Epidermal melanocyte (primary cell): Measurements from ENCODE around the gene MANBA.
"Not testable (repeated sequence)": the region's sequence is repeated elsewhere in the genome, so short reads cannot be mapped to it uniquely, and the experiment has no call there.

Source experiments
- DNase-seq: peaks from one replicate; pipeline ENCODE4 v3.0.0; 2011; ENCODE audit warnings: low spot score; ENCODE audit not compliant: insufficient read length

The MANBA gene

DNA sequence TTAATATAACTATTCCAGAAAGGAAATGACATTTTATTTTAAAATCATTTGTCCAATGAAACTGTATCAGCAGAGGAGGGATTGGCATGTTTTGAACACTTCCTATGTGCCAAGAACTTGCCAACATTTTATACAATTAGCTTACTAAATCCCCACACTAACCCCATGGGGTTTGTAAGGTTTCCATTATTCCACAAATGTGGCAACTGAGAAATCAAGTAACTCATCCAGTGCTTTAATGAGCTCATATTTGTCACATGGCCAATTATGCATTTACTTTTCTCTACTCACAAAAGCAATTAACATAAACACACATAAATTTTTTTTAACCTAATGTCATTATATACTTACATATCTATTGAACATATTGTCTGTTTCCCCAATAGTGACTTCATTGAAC is 37.3 kb downstream of the MANBA start:
- DNase-seq: no peak

DNA sequence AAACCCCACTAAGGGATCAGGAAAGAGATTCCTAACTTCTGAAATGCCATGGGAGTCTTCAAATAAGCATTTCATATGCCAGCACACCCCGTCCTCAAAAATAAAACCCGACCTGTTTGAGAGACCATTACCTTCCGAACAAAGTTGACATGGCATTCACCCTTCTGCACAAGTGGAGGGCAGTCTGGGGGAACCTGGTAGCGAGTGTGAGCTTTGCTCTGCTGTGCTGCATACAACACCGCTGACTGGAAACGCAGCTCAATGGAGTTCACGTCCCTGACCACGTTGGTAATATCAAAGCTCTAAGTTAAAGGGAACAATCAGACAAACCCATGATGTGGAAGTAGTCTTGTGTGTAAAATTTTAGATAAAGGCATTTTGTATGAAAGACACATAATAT is 38.0 kb downstream of the MANBA start:
- DNase-seq: no peak

DNA sequence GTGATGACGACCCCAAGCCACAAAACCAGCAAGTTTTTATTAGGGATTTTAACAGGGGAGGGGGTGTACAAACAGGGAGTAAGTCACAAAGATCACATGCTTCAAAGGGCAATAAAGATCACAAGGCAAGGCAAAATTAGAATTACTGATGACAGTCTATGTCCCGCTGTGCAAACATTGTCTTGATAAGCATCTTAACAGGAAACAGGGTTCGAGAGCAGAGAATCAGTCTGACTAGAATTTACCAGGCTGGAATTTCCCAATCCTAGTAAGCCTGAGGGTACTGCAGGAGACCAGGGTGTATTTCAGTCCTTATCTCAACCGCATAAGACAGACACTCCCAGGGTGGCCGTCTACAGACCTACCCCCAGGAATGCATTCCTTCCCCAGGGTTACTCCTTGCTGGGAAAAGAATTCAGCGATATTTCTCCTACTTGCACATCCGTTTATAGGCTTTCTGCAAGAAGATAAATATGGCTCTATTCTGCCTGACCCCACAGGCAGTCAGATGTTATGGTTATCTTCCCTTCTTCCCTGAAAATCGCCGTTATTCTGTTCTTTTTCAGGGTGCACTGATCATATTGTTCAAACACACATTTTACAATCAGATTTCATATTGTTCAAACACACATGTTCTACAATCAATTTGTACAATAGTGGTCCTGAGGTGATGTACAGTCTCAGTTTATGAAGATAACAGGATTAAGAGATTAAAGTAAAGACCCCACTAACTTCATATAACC is 41.8 kb downstream of the MANBA start:
- DNase-seq: not testable (repeated sequence)

DNA sequence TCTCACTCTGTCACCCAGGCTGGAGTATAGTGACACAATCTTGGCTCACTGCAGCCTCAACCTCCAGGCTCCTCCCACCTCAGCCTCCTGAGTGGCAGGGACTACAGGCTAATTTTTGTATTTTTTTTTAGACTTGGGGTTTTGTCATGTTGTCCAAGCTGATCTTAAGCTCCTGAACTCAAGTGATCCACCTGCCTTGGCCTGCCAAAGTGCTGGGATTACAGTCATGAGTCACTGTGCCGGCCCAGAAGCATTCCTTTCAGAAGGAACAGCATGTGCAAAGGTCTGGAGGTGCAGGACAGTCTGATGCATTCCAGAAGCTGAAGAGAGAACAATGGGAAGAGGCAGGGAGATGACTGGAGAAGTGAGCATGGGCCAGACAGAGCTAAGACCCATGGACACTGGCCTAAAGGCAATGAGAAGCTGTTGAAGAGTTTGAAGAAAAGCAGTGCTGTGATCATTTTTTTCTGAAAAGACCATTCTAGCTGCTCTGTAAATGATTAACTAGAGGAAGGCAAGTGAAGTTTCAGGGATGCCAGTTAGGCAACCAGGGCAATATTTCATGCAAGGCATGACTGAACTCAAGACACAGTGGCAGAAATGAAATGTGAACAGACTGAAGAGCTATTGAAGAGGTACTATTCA is 43.2 kb downstream of the MANBA start:
- DNase-seq: no peak

DNA sequence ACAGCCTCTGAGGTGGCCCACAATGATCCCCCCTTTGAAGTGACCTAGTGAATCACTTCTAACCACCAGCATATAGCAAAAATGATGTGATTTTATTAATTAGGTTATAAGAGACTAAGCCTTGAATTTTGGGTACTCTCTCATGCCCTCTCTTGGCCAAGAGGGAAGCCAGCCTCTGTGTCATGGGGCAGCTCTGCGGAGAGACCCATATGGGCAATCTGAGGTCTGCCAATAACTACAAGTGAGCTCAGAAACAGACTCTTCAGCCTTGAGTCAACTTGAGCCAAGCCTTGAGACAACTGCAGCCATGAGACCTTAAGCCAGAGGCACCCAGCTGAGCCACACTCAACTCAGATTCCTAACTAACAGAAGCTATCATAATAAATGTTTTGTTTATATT is 45.7 kb downstream of the MANBA start:
- no peak for DNase-seq

DNA sequence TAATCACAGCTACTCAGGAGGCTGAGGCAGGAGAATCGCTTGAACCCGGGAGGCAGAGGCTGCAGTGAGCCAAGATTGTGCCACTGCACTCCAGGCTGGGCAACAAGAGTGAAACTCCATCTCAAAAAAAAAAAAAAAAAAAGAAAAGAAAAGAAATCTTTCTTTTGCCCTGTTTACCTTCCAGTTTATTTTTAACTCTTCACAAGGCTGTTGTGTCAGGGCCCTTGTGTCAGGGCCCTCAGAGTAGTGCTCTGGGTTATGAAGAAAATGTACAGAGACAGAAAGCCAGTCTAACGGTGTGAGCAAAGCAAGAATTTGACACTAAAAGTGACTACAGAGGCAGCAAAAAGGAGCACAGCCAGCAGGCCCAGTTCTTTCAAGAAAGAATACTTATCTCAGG is 47.0 kb downstream of the MANBA start:
- not testable (repeated sequence) for DNase-seq

DNA sequence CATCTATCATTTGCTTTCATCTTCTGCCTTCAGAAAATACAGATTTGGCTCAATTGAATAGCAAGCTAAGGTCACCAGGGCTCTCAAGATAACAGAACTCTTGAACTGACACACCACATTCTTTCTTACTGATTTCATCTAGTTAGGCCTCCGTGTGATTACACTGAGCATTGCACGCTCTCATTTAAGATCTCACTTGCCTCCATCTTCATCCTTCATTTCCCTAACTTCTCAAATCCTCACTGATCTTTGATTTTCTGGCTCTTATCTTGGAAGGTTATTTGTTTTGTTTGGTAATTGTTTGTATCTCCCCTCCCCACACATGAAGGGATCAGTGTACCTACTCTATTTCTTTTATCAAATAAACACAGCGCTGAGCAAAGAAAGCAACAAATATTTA is 47.7 kb downstream of the MANBA start:
- no peak for DNase-seq

DNA sequence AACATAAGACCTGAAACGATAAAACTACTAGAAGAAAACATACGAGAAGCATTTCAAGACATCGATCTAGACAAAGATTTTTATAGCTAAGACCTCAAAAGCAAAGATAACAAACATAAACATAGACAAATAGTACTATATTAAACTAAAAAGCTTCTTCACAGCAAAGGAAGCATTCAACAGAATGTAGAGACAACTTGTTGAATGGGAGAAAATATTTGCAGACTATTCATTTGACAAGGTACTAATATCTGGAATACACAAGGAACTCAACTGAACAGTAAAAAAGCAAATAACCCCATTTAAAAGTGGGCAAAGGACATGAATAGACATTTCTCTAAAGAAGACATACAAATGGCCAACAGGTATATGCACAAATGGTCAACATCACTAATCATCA is 49.8 kb downstream of the MANBA start:
- DNase-seq: no peak

DNA sequence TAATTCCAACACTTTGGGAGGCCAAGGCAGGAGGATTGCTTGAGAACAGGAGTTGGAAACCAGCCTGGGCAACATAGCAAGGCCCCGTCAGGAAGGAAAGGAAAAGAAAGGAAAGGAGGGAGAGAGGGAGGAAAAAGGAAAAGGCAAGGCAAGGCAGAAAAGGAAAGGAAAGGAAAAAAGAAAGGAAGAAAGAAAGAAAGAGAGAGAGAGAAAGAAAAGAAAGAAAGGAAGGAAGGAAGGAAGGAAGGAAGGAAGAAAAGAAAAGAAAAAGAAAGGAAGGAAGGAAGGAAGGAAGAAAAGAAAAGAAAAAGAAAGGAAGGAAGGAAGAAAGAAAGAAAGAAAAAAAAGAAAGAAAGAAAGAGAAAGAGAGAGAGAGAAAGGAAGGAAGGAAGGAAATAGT is 51.7 kb downstream of the MANBA start:
- not testable (repeated sequence) for DNase-seq

DNA sequence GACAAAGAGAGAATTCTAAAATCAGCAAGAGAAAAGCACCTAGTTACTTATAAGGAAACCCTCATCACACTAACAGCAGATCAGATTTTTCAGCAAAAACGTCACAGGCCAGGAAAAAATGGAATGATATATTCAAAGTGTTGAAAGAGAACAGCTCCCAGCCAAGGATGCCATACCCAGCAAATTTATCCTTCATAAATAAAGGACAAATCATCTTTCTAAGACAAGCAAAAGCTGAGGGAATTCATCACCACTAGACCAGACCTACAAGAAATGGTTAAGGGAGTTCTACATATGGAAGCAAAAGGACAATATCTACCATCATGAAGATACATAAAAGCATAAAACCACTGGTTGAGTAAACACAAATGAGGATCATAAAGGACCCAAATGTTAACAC is 53.6 kb downstream of the MANBA start:
- no peak for DNase-seq

DNA sequence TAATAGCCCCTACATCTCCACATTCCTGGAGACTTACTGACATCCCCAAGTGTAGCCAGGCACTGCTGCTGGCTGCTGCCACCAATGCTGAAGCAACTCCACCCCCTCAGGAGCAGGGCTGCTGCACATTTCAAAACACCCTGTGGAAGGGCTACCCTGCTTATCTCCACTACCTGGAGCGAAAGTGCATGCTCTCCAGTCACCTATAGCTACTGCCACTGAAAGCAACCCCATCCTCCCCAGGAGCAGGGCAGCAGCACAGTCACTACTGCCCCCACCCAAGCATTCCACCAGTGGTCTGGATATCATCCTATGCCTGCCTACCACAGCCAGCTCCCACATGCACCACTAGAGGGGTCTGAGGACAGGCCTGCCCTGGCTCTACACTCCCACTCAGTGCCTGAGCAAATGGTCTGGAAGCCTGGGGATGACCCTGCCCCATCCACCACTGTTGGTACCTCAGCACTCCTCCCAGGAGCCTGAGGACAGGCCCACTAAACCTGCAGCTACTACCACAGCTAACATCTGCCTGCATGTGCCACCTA is 55.3 kb downstream of the MANBA start:
- no peak for DNase-seq

DNA sequence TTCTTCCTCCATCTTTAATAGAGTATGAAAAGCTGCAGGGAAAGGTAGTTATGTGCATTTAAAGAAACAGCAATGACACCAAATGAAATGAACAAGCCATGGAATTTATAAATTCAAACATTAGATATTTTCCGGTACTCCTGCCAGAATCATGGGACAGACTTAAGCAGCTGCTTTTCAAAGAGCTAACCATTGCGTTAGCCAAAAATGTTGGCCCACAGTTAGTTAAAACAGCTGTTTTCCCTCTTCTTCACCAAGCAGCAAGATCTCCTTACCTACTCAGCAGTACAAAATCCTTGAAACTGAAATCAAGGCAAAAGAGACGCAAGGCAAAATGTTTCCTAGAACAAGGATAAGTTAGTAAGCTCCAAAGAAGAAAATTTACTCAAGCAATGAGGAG is 64.0 kb downstream of the MANBA start:
- no peak for DNase-seq

DNA sequence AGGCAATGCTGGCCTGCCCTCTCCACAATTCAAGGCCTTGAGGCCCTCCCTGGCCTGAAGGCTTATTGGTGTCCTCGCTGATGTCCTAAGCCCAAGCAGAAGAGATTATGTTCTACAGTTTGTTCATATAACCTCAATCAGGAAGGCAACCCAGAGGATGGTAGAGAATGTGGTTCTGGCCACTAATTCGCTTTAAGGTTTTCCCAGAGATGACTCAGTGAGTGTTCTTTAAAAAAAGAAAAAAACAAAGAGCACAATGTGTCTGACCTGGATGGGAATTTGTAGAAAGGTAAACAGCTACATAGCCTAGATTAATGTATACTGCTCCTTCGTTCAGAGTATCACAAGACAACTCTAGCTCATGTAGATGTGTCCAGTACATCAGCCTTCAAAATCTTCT is 66.0 kb downstream of the MANBA start:
- DNase-seq: no peak

DNA sequence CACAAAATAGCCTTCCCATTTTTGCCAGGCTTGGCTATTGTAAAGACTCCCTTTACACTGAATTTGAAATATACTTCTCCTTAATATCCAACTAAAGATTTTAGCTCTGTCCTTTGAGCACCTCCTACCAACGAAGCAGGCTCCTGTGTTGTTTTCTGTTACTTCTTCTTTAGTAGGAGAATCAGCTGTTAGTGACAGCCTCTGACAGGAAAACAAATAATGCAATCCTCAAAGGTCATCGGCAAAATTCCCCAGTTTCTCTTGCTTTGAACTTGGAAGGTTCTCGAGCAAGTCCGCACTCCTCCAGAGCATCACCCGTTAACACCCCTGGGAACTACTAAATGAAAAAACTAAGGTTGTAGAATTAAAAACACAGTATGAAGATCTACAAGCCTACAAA is 66.9 kb downstream of the MANBA start:
- DNase-seq: no peak

DNA sequence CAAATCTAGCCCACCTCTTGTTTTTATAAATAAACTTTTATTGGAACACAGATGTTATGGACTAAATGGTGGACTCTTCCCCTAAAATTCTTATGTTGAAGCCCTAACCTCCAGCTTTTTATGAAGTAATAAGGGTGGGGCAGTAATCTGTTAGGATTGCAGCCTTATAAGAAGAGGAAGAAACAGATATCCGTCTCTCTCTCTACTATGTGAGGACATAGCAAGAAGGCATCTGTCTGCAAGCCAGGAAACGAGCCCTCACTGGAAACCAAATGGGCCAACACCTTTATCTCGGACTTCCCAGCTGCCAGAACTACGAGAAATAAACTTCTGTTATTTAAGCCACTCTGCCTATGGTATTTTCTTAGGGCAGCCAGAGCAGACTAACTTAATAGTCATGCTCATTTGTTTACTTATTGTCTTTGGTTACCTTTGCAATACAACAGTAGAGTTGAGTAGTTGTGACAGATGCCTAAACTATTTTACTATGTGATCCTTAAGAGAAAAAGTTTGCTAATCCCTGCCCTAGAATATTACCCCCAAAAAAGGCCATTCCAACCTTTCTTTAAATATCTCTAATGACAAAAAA is 67.4 kb downstream of the MANBA start:
- DNase-seq: no peak

DNA sequence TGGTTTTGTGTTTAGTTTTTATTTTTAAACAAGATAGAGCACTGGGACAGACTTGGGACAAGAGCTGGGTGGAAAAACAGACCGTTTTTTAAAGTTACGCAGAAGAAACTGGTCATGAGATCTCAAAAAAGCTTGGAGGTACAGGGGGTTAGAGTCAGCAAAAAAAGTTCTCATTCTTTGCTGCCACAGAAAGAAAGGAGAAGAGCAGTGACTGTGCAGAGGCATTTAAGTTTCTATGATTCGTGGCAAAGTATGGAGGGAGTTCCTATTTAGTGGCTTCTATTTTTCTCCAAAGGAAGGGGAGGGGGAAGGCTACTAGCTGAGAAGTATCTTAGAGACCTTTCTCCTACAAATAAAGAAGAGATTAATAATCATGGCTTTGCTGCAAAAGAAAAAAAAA is 68.3 kb downstream of the MANBA start:
- no peak for DNase-seq

DNA sequence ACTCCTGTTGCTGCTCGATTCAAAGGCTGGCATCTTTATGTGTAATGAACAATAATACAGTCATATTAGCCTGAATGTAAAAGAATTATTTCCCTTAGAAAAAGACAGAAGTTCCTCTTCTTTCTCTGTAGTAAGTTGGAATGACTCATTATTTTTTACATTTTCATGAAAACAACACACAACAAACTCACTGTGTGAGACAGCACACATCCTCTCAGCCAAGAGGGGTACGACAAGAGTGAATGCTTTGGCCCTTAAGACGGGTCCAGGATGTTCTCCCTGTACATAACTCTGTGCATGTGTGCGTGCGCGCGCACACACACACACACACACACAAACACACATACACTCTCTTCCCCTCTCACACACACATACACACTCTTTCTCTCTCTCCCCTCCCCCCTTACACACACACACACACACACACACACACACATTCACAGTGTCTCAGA is 72.8 kb downstream of the MANBA start:
- no peak for DNase-seq

DNA sequence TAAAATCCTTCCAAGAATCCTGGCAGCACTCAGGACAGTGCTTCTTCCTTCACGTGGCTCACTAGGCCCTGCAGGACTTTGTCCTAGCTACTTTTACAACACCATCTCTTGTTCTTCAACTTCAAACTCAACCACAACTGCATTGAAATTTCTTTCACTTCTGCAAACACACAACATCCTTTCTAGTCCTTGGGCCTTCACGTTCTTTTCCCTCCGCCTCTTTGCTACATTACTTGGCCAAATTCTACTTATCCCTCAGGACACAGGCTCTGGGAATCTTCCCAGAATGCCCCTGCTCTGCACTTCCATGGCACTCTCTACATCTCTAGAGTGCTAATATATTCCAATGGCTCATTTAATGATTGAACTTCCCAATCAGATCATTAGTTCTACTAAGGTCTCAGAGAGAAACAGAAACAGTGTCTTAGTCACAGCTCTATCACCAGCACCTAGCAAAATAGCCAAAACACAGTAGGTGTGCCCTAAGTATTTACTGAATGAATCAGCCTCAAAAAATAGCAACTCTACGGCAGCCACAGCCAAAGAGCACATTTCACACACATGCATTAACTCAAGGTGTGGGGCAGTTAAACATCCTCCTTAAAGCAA is 73.3 kb downstream of the MANBA start:
- no peak for DNase-seq

DNA sequence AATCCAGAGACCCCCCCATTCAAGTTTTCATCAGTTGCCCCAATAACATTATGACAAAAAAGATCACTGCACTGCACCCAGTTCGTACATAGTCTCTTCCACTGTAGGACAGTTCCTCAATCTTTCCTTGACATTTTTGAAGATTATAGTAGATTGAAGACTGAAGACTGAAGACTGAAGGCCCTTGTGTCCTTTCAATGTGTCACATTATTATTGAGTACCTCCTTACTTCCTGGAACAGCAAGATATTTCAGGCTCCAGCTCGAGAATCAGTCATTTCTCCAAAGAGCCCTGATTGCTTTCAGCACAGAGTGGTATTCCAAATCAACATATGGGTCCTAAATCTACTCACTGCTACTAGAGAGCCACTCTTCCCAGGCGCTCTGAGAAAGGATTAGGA is 75.0 kb downstream of the MANBA start:
- no peak for DNase-seq

DNA sequence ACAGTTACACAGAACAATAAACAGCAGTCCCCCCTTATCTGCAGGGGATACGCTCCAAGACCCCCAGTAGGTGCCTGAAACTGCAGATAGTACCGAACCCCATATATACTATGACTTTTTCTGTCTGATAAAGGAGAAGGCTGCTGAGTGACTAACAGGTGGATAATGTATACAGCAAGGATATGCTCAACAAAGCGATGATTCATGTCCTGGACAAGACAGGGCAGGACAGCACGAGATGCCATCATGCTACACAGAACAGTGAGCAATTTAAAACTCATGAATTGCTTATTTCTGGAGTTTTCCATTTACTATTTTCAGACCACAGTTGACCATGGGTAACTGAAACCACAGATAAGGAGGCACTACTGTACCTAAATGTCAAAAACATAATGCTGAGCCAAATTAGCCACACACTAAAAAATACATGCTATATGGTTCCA is 76.1 kb downstream of the MANBA start:
- no peak for DNase-seq

DNA sequence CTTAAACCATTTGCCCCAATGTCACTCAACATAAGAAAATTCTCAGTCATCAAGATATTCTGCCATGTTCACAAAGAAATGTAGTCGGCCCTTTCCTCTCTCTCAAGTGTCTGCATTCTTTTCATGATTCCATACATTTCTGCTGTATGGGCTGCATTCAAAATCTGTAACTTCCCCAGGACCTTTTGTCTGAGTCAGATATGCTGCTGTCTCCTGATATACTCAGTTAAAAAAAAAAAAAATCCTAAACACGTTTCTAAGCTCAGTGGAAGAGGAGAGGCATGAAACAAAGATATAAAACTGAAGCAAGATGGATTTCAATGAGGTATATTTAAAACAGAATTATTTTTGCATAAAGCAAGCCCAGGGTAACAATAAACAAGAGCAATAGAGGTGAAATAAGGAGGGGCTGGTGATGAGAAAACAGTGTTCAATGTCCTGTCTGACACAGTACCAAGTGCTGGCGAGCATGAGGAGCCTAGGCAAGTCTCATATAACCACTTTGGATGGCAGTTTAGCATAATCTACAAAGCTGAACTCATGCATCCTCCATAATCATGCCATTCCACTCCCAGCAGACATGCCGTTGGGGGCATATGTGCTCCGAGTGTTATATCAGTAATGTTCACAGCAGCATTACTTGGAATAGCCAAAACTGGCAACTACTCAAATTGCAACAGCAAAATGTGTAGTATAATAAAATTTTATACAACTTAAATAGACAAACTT is 76.7 kb downstream of the MANBA start:
- no peak for DNase-seq
